Dermis microvascular lymphatic vessel endothelial cell (primary cell): ENCODE measurements around the gene IL13. TPM values are rescaled to one million over a fixed set of nuclear protein-coding genes. Genes with fewer than 3 reads are reported as not detected.

Source experiments
- DNase-seq, 2 donors: peaks; one replicate each; pipeline versions ENCODE4 v3.0.0 to v3.0.0-alpha.2; 2010; ENCODE audit warnings: low read depth in 2 of 2
- total RNA-seq: library from RNA; depleted of rRNA; stranded (reverse); fragments of >200 nt; gene quantifications from 2 replicates; pipeline ENCODE4 v1.2.1, GENCODE V29; 2014

IL13 gene
- total RNA-seq, 1 donor from 2014 or later: not detected

GRCh38 chr5:132655821-132656773, 1.9 kb upstream of the IL13 start:
- peak in 1 of 2 donors; percentile 28 for DNase-seq

DNA sequence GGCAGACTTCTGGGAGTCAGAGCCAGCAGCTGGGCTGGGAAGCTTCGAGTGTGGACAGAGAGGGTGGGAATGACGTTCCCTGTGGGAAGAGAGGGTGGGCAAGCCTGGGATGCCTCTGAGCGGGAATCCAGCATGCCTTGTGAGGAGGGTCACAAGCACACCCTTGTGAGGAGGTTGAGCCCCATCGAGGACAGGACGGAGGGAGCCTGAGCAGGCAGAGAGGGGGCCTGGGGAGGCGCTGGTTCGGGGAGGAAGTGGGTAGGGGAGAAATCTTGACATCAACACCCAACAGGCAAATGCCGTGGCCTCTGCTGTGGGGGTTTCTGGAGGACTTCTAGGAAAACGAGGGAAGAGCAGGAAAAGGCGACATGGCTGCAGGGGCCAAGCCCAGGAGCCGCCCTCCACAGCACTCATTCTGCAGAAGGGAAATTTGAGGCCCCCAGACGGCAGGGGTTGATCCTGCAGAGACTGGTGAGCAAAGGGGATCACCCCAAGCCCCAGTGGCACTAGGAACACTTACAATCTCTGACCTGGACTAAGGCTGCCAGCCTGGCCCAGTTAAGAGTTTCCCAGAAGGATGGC, 1.1 kb upstream of the IL13 start:
- no peak for DNase-seq

GRCh38 chr5:132658381-132659302, 669 bp downstream of the IL13 start:
- DNase-seq: no peak

DNA sequence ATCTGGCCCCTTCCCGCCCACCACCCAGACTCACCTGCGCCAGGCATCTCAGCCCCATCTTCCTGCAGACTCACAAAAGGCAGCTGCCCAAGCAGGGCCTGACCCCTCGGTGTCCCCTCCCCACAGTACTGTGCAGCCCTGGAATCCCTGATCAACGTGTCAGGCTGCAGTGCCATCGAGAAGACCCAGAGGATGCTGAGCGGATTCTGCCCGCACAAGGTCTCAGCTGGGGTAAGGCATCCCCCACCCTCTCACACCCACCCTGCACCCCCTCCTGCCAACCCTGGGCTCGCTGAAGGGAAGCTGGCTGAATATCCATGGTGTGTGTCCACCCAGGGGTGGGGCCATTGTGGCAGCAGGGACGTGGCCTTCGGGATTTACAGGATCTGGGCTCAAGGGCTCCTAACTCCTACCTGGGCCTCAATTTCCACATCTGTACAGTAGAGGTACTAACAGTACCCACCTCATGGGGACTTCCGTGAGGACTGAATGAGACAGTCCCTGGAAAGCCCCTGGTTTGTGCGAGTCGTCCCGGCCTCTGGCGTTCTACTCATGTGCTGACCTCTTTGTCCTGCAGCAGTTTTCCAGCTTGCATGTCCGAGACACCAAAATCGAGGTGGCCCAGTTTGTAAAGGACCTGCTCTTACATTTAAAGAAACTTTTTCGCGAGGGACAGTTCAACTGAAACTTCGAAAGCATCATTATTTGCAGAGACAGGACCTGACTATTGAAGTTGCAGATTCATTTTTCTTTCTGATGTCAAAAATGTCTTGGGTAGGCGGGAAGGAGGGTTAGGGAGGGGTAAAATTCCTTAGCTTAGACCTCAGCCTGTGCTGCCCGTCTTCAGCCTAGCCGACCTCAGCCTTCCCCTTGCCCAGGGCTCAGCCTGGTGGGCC, 1.9 kb downstream of the IL13 start:
- no peak for DNase-seq

- no peak for DNase-seq
Observed at GRCh38 chr5:132661231-132662003, 3.4 kb downstream of the IL13 start.

- DNase-seq: no peak
Observed at GRCh38 chr5:132662004-132662401, 4.0 kb downstream of the IL13 start.

GRCh38 chr5:132662925-132663770, 5.2 kb downstream of the IL13 start:
- DNase-seq: no peak

DNA sequence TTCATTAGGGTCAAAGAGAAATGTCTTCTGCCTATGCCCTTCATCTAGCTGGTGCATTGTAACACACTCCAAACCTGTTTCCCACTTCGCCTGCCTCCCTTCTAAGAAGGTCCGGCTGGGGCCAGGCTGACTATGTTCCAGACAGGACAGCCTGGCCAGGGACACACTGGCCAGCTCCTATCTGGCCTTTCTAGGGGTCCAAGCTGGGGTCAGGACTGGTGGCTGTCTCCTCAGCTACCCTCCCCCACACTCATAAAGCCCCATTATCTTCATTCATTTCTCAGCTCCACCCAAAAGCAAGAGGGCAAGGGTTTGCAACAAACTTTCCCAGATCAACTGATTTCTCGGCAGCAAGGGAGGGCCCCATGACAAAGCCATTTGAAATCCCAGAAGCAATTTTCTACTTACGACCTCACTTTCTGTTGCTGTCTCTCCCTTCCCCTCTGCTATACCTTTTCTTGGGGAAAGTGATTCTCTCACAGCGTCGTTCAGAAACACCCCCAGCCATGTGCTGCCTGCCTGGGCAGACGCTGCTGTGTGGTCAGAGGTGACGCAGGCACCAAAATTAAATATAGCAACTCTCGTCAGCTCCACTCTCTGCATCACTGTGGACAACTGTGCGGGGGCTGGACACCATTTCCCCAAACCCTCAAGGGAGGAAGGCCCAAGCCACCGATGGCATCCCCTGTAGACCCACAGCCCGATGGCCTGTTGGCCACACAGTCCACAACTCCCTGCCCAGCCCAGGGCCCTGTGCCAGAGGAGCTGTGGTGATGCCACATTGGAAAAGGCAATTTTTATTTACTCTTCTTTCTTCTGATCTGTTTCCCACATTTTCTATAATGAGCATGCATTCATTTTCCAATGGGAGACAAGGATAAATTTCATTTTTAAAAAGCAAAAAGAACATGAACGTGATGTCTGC, 6.1 kb downstream of the IL13 start:
- DNase-seq: no peak

- no peak for DNase-seq
Observed at GRCh38 chr5:132664696-132665209, 6.8 kb downstream of the IL13 start.

DNA sequence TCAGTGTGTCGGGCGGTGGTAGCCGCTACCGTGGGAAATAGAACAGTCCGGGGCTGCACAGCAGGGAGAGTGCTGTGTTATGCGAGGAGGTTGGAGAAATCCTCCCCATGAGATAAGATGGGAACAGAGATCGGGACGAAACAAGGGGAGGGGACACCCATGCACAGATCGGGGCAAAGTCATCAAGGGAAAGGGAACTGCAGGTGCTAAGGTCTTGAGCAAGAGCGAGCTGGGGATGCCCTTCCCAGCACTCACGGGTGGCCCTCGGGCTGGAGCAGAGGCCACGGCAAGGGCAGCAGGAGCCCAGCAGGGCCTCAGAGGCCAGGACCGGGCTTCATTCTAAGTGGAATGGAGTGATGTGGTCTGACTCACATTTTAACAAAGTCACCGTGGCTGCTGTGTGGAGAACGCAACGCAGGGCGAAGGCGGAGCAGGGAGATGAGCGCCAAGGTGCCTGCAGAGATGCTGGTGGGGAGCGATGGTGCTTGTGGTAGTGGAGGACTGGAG, 7.7 kb downstream of the IL13 start:
- no peak for DNase-seq

DNA sequence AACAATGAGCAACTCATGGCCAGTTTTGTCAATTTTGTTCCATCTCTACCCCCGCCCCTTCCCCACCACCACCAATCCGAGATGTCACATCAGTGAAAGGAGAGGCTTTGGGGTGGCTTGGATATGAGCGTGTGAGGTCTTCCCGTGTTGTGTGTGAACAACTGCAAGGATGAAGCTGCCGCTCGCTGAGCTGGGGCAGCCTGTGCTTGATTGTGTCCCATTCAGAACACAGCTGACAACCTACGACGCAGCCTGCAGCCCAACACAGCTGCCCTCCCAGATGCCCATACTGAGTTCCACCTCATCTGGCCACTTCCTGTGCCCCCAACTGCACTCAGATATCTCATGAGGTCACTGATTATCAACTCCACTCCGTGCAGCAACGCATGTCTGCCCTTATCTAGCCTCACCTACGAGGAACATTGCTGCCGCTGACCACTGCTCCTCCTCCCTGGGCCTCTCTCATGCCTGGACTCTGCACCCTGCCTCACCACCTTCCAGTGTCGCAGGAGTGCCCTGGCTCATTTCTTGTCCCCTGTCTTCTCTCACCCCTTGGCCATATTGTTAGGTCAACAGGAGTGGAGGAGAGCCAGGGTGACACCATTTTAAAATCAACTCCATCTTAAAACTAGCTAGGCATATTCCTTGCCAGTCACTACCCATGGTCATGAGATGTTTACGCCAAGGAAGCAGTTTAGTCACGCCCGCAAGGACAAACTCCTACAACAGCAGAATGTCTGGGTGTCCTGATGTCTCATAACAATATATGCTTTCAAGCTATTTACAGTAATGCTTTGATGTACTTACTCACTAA, 8.5 kb downstream of the IL13 start:
- DNase-seq: no peak

DNA sequence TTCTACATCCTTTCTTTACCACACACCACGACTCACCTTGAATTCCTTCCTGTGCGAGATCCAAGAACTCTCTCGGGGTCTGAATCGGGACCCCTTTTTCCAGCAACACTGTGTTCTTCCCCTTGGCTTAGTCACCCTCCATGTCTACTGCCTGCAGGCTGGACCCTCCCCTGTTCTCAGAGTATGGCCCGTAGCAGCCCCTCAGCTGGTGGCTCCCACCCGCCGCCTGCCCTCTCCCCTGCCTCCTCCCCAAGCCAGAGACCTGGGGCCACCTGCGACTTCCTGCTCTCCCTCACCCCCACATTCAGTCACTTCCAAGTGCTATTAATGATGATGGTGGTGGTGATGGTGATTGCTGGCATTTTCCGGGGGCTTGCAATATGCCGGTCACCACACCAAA, 9.3 kb downstream of the IL13 start:
- DNase-seq: no peak

DNA sequence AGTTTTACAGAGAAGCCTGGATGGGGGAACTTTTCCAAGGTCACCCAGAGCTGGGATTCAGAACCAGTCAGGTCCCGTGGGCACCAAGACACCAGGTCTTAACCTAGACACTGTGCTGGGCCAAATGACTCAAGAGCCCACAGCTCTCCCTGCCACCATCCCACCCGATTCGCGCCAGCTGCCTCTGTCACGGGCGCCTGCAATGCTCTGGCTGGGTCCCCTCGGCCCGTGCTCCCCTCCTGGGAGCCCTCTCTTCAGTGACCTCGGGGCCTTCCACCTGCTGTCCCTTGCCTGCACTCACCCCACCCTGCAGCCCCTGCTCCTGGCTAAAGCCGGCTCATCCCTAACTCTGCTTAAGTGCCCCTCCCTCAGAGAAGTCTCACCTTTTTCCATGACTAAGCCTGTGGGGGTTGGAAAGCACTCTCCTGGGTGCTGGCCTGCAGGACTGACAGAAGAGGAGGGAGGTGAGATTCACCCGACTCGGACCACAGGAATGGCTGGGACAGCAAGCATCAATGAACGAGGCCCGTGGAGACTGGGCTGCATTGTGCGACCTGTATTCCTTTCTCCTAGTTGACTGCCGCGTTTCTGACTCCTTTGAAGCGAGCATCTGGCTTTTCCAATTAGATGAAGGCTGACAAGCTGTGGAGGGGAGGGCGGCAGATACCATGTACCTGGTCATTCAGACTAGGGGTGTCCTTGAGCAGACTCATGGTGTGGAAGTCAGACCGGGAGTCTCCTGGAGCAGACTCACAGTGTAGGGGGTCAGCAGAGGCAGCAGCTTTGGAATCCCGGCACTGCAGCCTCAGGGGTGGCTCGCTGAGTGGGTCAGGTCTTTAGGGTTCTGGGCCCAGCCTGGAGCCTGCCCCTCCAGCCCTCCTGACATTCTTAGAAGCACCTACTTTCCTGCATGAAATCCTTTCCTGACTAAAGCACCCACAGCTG, 10.1 kb downstream of the IL13 start:
- no peak for DNase-seq

DNA sequence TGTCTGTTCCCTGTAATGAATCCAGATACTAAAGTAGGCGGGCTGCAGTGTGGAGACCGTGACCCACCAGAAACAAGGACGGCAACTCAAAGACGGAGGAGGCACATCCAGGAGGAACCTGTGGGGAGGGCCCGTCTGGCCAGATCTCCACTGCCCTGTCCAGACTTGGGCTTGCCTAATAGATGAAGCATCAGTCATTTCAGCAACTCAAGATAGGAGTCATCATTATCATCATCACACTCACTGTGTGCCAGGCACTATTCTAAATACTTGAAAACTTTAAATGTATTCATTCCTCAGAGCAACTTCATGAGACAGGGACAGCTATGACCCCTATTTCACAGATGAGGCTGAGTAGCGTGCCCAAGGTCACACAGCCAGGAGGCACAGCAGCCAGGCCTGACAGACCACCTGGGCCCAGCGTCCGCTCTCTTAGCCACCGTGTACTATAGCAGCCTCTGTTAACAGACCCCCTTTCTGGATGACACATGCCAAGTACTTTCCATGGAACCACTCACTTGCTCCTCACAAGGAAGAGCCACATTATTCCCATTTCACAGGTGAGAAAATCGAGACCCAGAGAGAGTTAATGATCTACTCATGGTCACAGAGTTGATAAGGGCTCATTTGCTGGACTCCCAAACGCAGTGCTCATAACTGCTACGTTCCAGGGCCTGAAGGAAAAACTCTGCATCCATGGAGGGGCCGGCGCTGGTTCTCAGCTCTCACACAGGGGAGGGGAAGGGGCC, 10.9 kb downstream of the IL13 start:
- no peak for DNase-seq

DNA sequence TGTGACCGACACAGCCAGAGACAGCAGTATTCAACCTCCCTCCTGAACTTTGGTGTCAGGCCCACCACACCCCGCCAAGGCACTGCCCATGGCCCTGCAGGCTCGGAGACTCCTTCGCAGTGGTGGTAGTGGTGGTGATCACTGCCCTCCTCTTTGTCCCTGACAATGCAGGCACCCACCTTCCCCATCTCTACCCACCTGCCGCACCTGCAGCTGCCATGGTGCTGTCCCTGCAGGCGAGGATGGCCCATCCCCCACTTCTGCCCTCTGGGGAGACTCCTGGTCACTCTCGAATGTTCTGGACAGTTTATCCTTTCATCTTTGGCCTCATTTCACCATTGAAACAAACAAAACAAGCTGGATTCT, 11.5 kb downstream of the IL13 start:
- no peak for DNase-seq
